AG04450 (cell line): ENCODE results near the gene RIT1. TPM values are rescaled to one million over a fixed set of nuclear protein-coding genes. Genes with fewer than 3 reads are reported as not detected.
A peak's percentile ranks its signal among the peaks of the same experiment; 100 is the strongest.

Experiments used
- CTCF ChIA-PET: fragments of 300-600, 350-600 bp; formaldehyde crosslinking; extraction: SDS; loops from one replicate; lab custom pipeline; 2022; ENCODE audit warnings: antibody characterized with exemption, inconsistent platforms; lab: Charles Lee
- POLR2A ChIA-PET: fragments of 350-600 bp; formaldehyde crosslinking; extraction: SDS; loops from one replicate; lab custom pipeline; 2021; ENCODE audit warnings: antibody characterized with exemption, inconsistent platforms; lab: Yijun Ruan, JAX
- DNase-seq: peaks from one replicate; pipeline ENCODE4 v3.0.0-alpha.2; 2011; ENCODE audit warnings: low read depth, low spot score
- H3K27ac ChIP-seq: one replicate; pipeline ENCODE4 v1.5.1; 2012; ENCODE audit warnings: low read depth, low read length, control low read depth
- H3K27me3 ChIP-seq: one replicate; pipeline ENCODE4 v1.6.0; 2012; ENCODE audit warnings: low read length; ENCODE audit not compliant: control insufficient read depth, insufficient read depth
- H3K4me3 ChIP-seq: 2 replicates; pipeline ENCODE4 v1.5.1; 2011; ENCODE audit warnings: mild to moderate bottlenecking, low read depth, low read length, control low read depth
- H3K9me3 ChIP-seq: 2 replicates; pipeline ENCODE4 v1.5.1; 2012; ENCODE audit warnings: low read length; ENCODE audit not compliant: control insufficient read depth, insufficient read depth
- polyA plus RNA-seq: library from polyadenylated mRNA; depleted of rRNA; stranded (reverse); fragments of >200 nt; gene quantifications from 2 replicates; pipeline ENCODE4 v1.2.3, GENCODE V29; 2011
- TF ChIP-seq, protein P1 (sequence below): IDR thresholded peaks from 2 replicates; pipeline ENCODE4 v1.5.1; 2011; ENCODE audit warnings: low read depth, low read length, control low read depth, inconsistent platforms

The RIT1 gene
- polyA plus RNA-seq, 1 experiment = 65.2 TPM

GRCh38 chr1:155940993-155941844 lies 30.1 kb upstream of the RIT1 start, which contains the start of gene RXFP4:
RXFP4 (plus strand) TSS chr1:155941638; CDS start chr1:155941710, 72 bp downstream.
- ChIA-PET CTCF (interaction anchor here (1.3 to 1.8 kb wide), 2 partner anchors 42 to 49 kb away, joined by 3 to 6 read pairs; no protein-coding TSS in a partner anchor), POLR2A (interaction anchor here (1.2 to 1.6 kb wide), 2 partner anchors 48 to 79 kb away, joined by 3 to 4 read pairs; partner anchors contain the start of gene SSR2)
- TF ChIP-seq, protein P1, sequence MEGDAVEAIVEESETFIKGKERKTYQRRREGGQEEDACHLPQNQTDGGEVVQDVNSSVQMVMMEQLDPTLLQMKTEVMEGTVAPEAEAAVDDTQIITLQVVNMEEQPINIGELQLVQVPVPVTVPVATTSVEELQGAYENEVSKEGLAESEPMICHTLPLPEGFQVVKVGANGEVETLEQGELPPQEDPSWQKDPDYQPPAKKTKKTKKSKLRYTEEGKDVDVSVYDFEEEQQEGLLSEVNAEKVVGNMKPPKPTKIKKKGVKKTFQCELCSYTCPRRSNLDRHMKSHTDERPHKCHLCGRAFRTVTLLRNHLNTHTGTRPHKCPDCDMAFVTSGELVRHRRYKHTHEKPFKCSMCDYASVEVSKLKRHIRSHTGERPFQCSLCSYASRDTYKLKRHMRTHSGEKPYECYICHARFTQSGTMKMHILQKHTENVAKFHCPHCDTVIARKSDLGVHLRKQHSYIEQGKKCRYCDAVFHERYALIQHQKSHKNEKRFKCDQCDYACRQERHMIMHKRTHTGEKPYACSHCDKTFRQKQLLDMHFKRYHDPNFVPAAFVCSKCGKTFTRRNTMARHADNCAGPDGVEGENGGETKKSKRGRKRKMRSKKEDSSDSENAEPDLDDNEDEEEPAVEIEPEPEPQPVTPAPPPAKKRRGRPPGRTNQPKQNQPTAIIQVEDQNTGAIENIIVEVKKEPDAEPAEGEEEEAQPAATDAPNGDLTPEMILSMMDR = no peak

GRCh38 chr1:155940482-155940992 lies 29.4 kb upstream of the RIT1 start:
- Histone ChIP-seq H3K27ac (peak overlapping the region; percentile 21), H3K4me3 (no peak overlapping the region), H3K27me3 (no peaks in the 10 kb centered on the region), H3K9me3 (no peaks in the 10 kb centered on the region)
- no peak for DNase-seq
- POLR2A ChIA-PET = interaction anchor here (0.7 to 1.6 kb wide), 4 partner anchors 36 to 80 kb away, joined by 3 to 4 read pairs (median 3); partner anchors contain the start of gene SSR2
- TF ChIP-seq, protein P1 = no peak
- CTCF ChIA-PET = interaction anchor here (1.3 to 1.8 kb wide), 2 partner anchors 43 to 49 kb away, joined by 3 to 6 read pairs; no protein-coding TSS in a partner anchor

More at GRCh38 chr1:155940993-155941844, 30.1 kb upstream of the RIT1 start, which contains the start of gene RXFP4:
- H3K9me3 ChIP-seq = no peaks in the 10 kb centered on the region
- no peak within 1 kb of the TSS for H3K4me3 ChIP-seq
- no peak for DNase-seq
- H3K27ac ChIP-seq = peak within 1 kb of the TSS; percentile 61
- no peaks in the 10 kb centered on the region for H3K27me3 ChIP-seq

- TF ChIP-seq, protein P1 = peak; percentile 73
- CTCF ChIA-PET = interaction anchor here (0.5 to 3.8 kb wide), 11 partner anchors 20 to 128 kb away, joined by 3 to 57 read pairs (median 4); partner anchors contain the start of genes ARHGEF2, LAMTOR2 and UBQLN4
- Histone ChIP-seq H3K27ac (no peak overlapping the region), H3K27me3 (no peaks in the 10 kb centered on the region), H3K4me3 (no peak overlapping the region), H3K9me3 (no peaks in the 10 kb centered on the region; the same call in 1 of the 2 replicates)
- no peak for DNase-seq
- POLR2A ChIA-PET = interaction anchor here (0.7 to 1.7 kb wide), 6 partner anchors 22 to 52 kb away, joined by 3 to 8 read pairs (median 6); no protein-coding TSS in a partner anchor
Measured at GRCh38 chr1:155938220-155938627, 27.1 kb upstream of the RIT1 start.

DNA sequence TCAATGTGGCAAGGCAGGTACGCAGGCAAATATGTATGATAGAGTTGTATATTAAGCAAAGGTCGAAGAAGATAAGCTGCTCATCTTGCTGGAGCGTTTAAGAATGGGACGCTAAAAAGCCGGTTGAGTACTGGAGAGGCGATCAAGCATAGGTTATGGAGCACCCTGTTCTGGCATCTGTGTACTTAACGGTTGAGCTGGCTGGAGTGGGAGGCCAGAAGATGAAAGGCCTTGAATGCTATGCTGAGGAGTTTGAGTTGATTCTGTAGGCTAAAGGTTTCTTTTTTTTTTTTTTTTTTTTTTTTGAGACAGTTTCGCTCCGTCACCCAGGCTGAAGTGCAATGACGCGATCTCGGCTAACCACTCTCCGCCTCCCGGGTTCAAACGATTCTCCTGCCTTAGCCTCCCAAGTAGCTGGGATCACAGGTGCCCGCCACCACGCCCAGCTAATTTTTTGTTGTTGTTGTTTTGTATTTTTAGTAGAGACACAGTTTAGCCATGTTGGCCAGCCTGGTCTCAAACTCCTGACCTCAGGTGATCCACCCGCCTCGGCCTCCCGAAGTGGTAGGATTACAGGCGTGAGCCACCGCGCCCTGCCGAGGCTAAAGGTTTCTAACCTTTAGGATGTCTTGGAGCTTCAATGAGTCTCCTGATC lies 23.9 kb upstream of the RIT1 start:
- no peaks in the 10 kb centered on the region for H3K27me3 ChIP-seq
- TF ChIP-seq, protein P1 = no peak
- POLR2A ChIA-PET = interaction anchor here (1.6 to 1.7 kb wide), 2 partner anchors 8 to 57 kb away, joined by 4 to 8 read pairs; no protein-coding TSS in a partner anchor
- H3K4me3 ChIP-seq = peak overlapping the region; percentile 97
- CTCF ChIA-PET = interaction anchor here (0.6 to 1.3 kb wide), 2 partner anchors 55 to 131 kb away, joined by 3 to 5 read pairs; no protein-coding TSS in a partner anchor
- H3K9me3 ChIP-seq = no peaks in the 10 kb centered on the region; the same call in 1 of the 2 replicates
- DNase-seq = no peak
- peak overlapping the region; percentile 81 for H3K27ac ChIP-seq
